Activated T-cell treated with anti-CD3 and anti-CD28 coated beads for 24 hours (primary cell): ENCODE measurements around the gene ENDOV.

Experiments used
- DNase-seq: peaks from one replicate; pipeline ENCODE4 v3.0.0-alpha.2; 2020; ENCODE audit warnings: low read depth

Gene ENDOV

GRCh38 chr17:80468242-80468641, 53.3 kb downstream of the ENDOV start:
- no peak for DNase-seq

DNA sequence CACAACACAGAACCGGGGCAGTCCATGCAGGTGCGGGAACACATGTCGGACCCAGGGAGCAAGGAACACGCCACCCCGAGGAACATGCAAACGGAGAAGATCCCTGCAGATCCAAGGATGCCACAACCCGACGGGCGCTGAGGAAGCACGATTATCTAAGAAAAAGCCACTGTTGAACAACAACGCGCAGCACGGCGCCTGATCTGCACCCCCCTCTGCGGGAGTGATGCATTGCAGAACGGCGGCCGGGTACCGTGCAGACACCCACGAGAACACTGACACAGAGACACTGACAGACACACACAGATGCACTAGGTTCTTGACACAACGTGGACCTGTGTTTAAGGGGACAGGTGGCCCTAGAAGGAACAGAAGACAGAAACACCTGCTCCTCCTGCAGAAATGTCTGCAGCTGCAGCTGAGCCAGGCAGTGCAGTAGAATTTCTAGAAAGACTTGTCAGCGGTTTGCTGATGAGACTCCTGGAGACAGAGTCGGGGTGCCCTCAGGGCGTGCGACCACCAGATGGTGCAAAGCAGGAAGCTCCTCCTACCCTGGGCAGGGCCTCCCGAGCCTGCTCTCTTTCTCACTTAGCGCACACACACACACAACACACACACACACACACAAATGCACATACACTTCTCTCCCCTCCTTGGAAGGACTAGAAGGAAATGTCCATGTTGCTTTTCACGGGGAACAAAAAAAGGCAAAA, 54.0 kb downstream of the ENDOV start:
- DNase-seq: no peak

DNA sequence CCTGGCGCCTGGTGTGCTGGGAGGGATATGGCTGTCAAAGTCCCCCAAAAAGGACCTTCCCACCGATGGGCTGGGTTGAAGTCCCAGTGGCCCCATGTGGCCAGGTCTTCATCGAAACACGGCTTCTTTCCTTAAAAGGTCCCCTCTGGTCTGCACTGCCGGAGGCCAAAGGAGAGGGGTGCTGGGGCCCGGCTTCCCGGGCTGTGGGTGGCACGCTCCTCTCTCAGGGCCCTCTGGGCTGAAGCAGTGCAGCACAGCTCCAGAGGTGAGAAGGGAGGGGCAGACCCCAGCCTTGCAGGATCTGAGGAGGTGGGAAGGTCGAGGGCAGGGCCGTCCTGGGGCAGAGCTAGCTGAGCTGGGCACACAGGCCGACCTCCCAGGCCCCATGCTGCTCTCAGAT, 54.7 kb downstream of the ENDOV start:
- DNase-seq: no peak

DNA sequence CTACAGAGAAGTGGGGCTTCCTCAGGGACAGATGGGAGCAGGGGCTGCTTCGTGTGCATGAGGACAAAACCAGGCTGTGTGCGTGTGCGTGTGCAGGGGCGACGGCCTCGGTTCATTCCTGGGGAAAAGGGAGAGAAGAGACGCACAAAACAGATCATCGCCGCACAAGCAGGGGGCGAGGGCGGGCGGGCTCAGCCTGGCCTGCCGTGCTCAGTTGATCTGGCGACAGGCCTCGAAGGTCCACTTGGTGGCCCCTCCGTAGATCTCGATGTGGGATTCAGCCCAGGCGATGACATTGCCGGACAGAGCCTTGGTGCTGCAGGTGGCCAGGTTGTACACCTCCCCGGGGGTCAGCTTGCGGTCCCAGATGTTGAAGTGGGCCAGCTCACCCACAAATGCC, 55.6 kb downstream of the ENDOV start:
- no peak for DNase-seq

GRCh38 chr17:80471922-80472321, 57.0 kb downstream of the ENDOV start:
- DNase-seq: no peak

- DNase-seq: no peak
These were observed 58.0 kb downstream of the ENDOV start for GRCh38 chr17:80472996-80473395.

GRCh38 chr17:80473701-80474100, 58.7 kb downstream of the ENDOV start:
- no peak for DNase-seq

- no peak for DNase-seq
These were observed 59.4 kb downstream of the ENDOV start for GRCh38 chr17:80474231-80474960.

- DNase-seq: no peak
These were observed 60.3 kb downstream of the ENDOV start for GRCh38 chr17:80474961-80475909.

DNA sequence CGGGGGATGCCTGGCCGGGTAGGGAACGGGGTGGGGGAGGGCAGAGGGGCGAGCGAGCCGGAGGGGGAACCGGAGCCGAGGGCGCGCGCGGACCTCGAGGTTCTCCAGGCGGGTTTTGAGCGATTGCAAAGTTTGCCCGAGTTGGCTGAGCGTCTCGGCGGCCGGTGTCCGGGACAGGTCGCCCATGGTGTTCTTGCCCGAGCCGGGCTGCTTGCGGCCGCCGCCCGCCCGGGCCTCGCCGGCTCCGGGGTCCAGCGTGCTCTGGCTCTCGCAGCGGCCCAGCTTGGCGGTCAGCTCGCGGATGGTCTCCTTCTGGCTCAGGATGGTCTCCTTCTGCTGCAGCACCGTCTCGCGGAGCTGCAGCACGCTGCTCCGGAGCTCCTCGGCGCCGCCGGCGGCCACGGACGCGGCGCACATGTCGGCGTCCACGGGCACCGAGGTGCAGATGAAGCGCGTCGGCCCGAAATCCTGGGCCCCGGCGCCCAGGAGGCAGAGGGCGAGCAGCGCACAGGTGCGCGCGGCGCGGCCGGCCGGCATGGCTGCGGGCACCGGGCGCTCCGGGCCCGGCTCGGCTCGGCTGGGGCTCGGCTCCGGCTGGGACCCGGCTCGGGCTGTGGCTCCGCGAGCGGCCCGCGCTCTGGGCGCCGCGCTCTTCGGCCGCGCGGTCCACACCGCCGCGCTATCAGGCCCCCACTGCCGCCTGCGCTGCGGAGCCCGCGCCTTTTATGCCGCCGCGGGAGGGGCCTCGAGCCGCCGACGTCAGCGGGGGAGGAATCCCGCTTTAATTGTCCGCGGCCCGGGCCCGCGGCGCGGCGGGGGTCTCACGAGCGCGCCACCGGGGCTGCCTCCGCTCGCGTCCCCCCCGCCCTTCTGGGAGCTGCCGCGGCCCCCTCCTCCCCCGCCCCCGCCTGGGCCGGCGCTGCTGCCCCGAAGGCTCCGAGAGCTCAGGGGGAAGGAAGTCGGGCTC, 61.2 kb downstream of the ENDOV start, which contains the start of gene NPTX1:
TSS of gene NPTX1 (minus strand) at position 698 of the 967 bp plus-strand sequence. CDS start at position 537, 161 bp downstream.
- DNase-seq: no peak

DNA sequence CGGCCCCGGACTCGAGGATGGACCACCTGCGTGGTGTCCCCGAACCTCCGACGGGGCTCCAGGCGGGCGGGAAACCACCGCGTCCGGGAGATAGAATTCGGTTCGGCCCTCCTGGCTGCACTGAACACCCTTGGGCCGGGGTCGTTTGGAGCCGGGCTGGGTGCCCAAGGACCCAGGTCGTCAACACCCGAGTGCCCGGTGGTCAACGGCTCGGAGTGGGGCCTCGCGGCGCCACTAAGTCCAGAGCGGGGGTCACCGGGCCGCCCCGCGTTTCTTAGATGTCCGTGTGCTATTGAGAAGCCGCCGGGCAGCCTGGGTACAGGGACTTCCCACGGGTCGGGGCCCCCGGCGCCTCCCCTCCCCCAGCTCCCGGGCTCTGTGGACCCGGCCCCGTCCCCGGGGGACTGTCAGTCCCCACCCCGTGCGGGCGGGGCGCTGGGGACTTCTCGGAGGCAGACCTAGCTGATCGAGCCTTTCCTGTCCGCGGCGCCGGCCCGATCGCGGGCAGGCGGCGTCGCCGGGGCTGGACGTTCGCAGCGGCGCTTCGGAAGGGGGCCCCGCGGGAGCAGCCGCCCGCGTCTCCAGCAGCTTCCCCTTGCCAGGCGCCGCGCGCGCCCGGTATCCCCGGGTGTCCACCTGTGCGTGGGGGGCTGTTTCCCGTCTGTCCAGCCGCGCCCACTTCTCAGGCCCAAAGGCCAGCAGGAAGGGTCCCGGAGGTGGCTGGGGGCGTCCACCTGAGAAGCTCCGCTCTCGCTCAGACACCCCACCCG, 62.1 kb downstream of the ENDOV start:
- no peak for DNase-seq

DNA sequence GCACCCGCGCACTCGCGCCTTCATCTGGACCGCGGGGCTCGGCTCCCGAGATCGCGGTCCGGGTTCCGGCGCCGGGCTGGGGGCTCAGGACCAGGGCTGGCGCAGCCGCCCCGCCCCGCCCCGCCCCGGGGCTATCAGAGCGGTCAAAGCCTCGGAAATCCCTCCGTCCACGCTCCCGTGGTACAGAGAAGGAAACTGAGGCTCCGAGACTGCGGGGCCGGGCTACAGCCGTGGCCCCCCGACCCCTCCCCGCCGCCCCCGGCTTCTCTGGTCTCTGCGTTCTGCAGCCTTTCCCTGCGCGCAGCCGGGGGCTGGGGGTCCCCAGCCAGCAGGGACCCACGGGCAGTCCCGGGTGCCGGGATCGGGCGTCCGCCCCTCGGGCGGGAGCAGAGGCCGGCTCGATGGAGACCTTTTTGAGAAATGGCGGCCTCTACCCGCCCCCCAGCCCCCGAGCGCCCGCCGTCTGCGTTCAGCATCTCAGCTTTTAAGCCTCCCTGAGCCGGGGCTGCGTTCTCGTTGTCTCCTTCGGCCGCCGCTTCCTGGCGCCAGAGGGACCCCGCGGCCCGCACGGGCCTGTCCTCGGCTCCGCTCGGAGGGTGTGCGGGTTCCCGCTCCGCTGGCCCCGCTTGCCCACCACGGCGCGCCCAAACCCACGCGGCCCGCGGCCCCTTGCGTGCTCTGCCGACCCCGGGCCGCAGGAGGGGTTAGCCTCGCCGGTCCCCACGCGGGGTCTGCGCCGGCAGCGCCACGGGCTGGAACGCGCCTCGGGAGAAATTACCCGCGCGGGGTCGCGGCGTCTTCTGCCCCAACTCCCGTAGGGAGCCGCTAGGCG, 62.9 kb downstream of the ENDOV start:
- DNase-seq: no peak

DNA sequence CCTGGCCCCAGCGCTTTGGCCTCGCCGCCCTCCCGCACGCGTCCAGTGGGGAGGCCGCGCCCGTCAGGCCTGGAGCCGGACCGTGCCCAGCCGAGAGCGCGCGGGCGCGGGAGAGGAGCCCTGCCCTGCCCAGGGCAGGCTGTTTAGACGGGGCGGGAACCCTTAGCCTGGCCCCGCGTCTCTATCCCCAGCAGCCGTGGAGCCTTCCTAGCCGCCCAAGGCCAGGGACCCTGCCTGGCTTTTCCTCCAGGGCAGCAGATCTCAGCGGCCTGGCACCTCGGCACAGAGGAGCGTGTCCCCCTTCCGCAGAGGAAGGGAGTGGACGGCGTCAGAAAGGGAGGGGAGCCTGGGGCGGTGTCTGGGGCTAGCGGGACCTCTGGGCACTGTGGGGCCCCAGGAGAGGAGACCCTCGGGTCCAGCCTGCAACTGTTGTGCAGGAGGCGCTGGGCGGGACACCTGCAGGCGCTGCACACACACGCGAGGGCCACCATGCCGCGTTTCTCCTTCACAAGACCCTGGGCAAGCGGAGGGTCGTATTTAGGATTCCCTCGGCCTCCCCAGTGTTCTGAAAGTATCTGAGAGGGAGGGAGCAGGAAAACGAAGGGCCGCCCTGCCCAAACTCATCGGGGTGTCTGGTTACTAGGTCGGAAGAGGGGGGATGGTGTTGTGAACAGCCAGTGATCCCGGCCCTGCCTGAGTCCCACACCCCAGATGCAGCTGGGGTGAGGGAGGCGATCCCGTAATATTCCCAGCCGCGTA, 63.7 kb downstream of the ENDOV start:
- DNase-seq: no peak

- DNase-seq: no peak
These were observed 64.2 kb downstream of the ENDOV start for GRCh38 chr17:80479246-80479566.

DNA sequence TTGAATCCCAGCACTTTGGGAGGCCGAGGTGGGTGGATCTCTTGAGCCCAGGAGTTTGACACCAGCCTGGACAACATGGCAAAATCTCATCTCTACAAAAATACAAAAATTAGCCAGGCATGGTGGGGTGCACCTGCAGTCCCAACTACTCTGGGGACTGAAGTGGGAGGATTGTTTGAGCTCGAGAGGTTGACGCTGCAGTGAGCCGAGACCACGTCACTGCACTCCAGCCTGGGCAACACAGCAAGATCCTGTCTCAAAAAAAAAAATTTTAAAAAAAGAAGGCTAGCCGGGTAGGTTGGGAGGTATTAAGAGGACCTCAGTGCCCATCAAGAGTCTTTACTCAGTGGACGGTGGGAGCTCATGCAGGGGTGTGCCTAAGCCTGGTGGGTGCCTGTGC, 65.3 kb downstream of the ENDOV start:
- no peak for DNase-seq

DNA sequence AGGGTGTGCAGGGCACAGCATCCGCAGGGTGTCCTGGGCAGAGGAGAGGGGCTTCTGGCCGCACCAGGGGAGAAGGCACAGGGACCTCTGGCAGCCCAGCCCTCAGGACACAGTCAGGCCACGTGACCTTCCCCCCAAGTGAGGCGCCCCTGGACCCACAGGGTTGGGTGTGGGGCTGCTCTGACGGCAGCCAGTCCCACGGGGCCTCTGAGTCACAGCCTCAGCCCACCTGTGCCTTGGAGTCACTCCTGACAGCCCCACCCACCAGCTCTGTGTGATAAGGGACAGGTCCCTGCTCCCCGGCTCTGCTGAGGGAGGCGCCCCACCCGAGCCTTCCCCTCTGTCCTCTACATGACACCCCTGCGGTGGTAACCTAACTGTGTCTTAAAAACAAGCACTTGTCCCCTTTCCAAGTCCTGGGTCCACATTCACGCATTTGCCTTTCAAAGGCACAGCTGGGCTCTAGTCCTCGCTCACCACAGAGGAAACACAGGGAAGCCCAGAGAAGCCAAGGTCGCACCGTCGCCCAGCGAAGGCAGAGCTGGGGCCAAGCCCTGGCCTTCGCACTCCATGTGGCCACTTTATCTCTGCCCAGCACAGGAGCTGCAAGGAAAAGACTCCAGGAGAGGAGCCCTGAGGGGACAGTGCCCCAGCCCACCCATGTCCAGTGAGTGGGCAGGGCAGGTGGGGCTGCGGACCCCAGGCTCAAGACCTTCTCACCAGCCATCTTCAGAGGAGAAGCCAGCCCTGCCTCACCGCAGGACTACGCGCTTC, 66.5 kb downstream of the ENDOV start:
- no peak for DNase-seq

DNA sequence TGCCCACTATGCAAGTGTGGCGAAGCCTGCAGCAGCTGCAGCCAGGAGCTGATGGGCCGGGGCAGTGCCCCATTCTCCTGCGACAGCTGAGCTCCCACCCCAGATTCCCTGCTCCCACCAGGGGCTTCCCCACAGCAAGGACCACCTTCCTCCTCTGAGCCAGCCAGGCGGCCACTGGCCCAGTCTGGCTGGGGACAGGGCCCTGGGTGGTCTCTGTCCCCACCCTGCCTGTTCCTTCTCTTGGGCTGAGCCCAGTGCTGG, 67.0 kb downstream of the ENDOV start:
- no peak for DNase-seq

- DNase-seq: no peak
These were observed 67.8 kb downstream of the ENDOV start for GRCh38 chr17:80482555-80483308.
